Psoas muscle (tissue), 8 donors: Measurements from ENCODE around the gene UBC. TPM values are rescaled to one million over a fixed set of nuclear protein-coding genes. Genes with fewer than 3 reads are reported as not detected.
"Not testable (repeated sequence)": the region's sequence is repeated elsewhere in the genome, so short reads cannot be mapped to it uniquely, and the experiment has no call there.

Source experiments
- ATAC-seq, 4 donors: fragments of 200-7000 bp; cut with Tn5 transposase; one replicate each; pipeline ENCODE4 v1.9.1; 2020; ENCODE audit warnings: moderate library complexity in 3 of 4, mild to moderate bottlenecking in 2 of 4
- DNase-seq, 2 donors: peaks; one replicate each; pipeline ENCODE4 v3.0.0-alpha.2; 2020
- H3K27ac ChIP-seq: fragments of 200-600 bp; one replicate; pipeline ENCODE4 v1.8.0; 2022
- H3K27me3 ChIP-seq, 3 donors: fragments of 200-600 bp in 1 of 3; one replicate each; pipeline versions ENCODE4 v1.6.1 to v1.8.0; 2013 to 2022; ENCODE audit warnings: low read length in 2 of 3, mild to moderate bottlenecking in 2 of 3, moderate library complexity in 1 of 3; ENCODE audit not compliant: insufficient read depth in 3 of 3
- H3K36me3 ChIP-seq, 2 donors: fragments of 200-600 bp in 1 of 2; one replicate each; pipeline versions ENCODE4 v1.6.1 to v1.8.0; 2013 to 2022; ENCODE audit warnings: low read depth in 1 of 2, mild to moderate bottlenecking in 1 of 2, moderate library complexity in 1 of 2; ENCODE audit not compliant: insufficient read depth in 1 of 2
- H3K4me1 ChIP-seq: fragments of 200-600 bp; one replicate; pipeline ENCODE4 v1.8.0; 2022
- H3K4me3 ChIP-seq: fragments of 200-600 bp; one replicate; pipeline ENCODE4 v1.8.0; 2022; ENCODE audit warnings: mild to moderate bottlenecking
- H3K9me3 ChIP-seq: fragments of 200-600 bp; one replicate; pipeline ENCODE4 v1.8.0; 2022
- CTCF ChIP-seq: fragments of 200-600 bp; IDR thresholded peaks from one replicate; pipeline ENCODE4 v1.8.0; 2022; ENCODE audit warnings: antibody characterized with exemption
- WGBS, 3 donors: extraction: QIAGEN DNeasy Blood & Tissue Kit; methylation state at CpG; one replicate each; pipeline versions ENCODE4 v1.1.6 to v1.1.7; 2013; 5-methylcytosine and 5-hydroxymethylcytosine counted together
- intact Hi-C, 2 donors: fragments of 100-400 bp; cut with DNase I; formaldehyde crosslinking; loops; one replicate each; pipeline versions ENCODE4 v1.11.0 to v1.14.2; 2022
- polyA plus RNA-seq, 3 donors: library from polyadenylated mRNA; stranded (reverse); fragments of 200-250 nt; gene quantifications; one replicate each; pipeline ENCODE4 v1.2.3, GENCODE V29; 2013
- total RNA-seq, 4 donors: library from RNA; stranded (reverse); fragmentation: NEBNext Ultra II Directional in 2 of 4; extraction: Animal tissue kit (Norgen Biotek cat#: 25700) in 2 of 4; gene quantifications; one replicate each; pipeline versions ENCODE4 v1.2.1 to v1.2.4, GENCODE V29; 2021 to 2023
- donor health status: healthy with polysubstance abuse.
- donor health status: DM: no; HTN: no; CAD: no; lungs with moderate emphysema.
- donor health status: Bipolar disorder and iron deficiency.
- donor health status: healthy.
- donor health status: DM: yes; HTN: yes; CAD: no.
- donor health status: DM: no; HTN: no; CAD: no.
- donor health status: DM: no; HTN: no; CAD: no.
- donor health status: DM: yes; HTN: yes; CAD: no.

Gene UBC
- total and polyA plus RNA-seq, 7 donors, result 2,036 to 18,039 (median 2,719) TPM

- peak; percentile 79 to 85 (median 82) for ATAC-seq
Measured at GRCh38 chr12:124939421-124940142, 25.1 kb upstream of the UBC start.

GRCh38 chr12:124939079-124939420 is 24.6 kb upstream of the UBC start:
- DNase-seq, result peak; percentile 56 to 81
- Histone ChIP-seq H3K4me3 (peak overlapping the region; percentile 66), H3K9me3 (no peaks in the 10 kb centered on the region), H3K36me3 (peaks cover 0 to 7% of the 10 kb centered on the region in 2 donors), H3K27ac (peak overlapping the region; percentile 93), H3K27me3 (no peaks in the 10 kb centered on the region), H3K4me1 (peaks cover 18% of the 10 kb centered on the region)
- ATAC-seq, result peak; percentile 60 to 78 (median 72)
- TF ChIP-seq CTCF, result peak; percentile 49
- WGBS, 3 donors, result 0 to 1% (median 1%) methylated on average over 14 of the region's 14 CpGs
- intact Hi-C loops, result loop anchor here in 1 of 2 donors (2.0 kb wide), 1 partner anchor 24 kb away; the partner anchor contains the start of gene UBC

More at GRCh38 chr12:124939421-124940142, 25.1 kb upstream of the UBC start:
- no peaks in the 10 kb centered on the region for H3K27me3 ChIP-seq
- H3K27ac ChIP-seq, result peak overlapping the region; percentile 93
- peak overlapping the region; percentile 66 for H3K4me3 ChIP-seq
- peak; percentile 87 to 90 for DNase-seq
- peaks cover 0 to 9% of the 10 kb centered on the region in 2 donors for H3K36me3 ChIP-seq
- 0 to 1% (median 0%) methylated on average over 35 of the region's 35 CpGs for WGBS, 3 donors
- peaks cover 18% of the 10 kb centered on the region for H3K4me1 ChIP-seq
- intact Hi-C loops, result loop anchor here (2.0 to 5.0 kb wide), 3 partner anchors 25 to 33 kb away; partner anchors contain the start of gene UBC (in 1 of the 2)
- peak; percentile 3 for TF ChIP-seq CTCF
- H3K9me3 ChIP-seq, result no peaks in the 10 kb centered on the region

- no peak for TF ChIP-seq CTCF
- peak in 1 of 4 donors; percentile 46 for ATAC-seq
- peak overlapping the region; percentile 93 for H3K27ac ChIP-seq
- no peaks in the 10 kb centered on the region for H3K9me3 ChIP-seq
- H3K4me3 ChIP-seq, result peak overlapping the region; percentile 66
- WGBS, 3 donors, result 2 to 11% (median 4%) methylated on average over 6 of the region's 6 CpGs
- H3K27me3 ChIP-seq, result no peaks in the 10 kb centered on the region
- H3K36me3 ChIP-seq, result peaks cover 0 to 7% of the 10 kb centered on the region in 2 donors
- intact Hi-C loops, result loop anchor here in 1 of 2 donors (2.0 kb wide), 1 partner anchor 24 kb away; the partner anchor contains the start of gene UBC
- peak in 1 of 2 donors; percentile 18 for DNase-seq
- H3K4me1 ChIP-seq, result peaks cover 18% of the 10 kb centered on the region
Measured at GRCh38 chr12:124938587-124938986, 24.1 kb upstream of the UBC start.

- ATAC-seq (no peak), DNase-seq (no peak)
- intact Hi-C loops, result loop anchor here in 1 of 2 donors (2.0 kb wide), 1 partner anchor 23 kb away; the partner anchor contains the start of gene UBC
- Histone ChIP-seq H3K27ac (peak overlapping the region; percentile 93), H3K9me3 (no peaks in the 10 kb centered on the region), H3K36me3 (peaks cover 0 to 3% of the 10 kb centered on the region in 2 donors), H3K4me3 (peak overlapping the region; percentile 66), H3K4me1 (peaks cover 18% of the 10 kb centered on the region), H3K27me3 (no peaks in the 10 kb centered on the region)
- WGBS, 3 donors, result 42 to 60% (median 51%) methylated on average over 5 of the region's 5 CpGs
- TF ChIP-seq CTCF, result no peak
Measured at GRCh38 chr12:124938108-124938507, 23.7 kb upstream of the UBC start.

GRCh38 chr12:124931528-124931927 is 17.1 kb upstream of the UBC start:
- H3K9me3 ChIP-seq, DNase-seq, ATAC-seq, H3K4me3 ChIP-seq, H3K4me1 ChIP-seq, intact Hi-C loops, H3K27ac ChIP-seq, H3K36me3 ChIP-seq, H3K27me3 ChIP-seq: not testable (repeated sequence)
- 93 to 97% (median 95%) methylated on average over 9 of the region's 9 CpGs for WGBS, 3 donors
